T-cell (primary cell): ENCODE results near the gene DAPK1. TPM values are rescaled to one million over a fixed set of nuclear protein-coding genes. Genes with fewer than 3 reads are reported as not detected.

Experiments
- ATAC-seq, 4 experiments: fragments of 200-7000 bp in 3 of 4; fragments of 150-1000 bp in 1 of 4; cut with Tn5 transposase; replicated peaks in 1 of 4; 1 replicate in 3 of 4; 2 replicates in 1 of 4; pipeline ENCODE4 v1.10.0; 2021; ENCODE audit warnings: moderate library complexity in 3 of 4, mild to moderate bottlenecking in 2 of 4, moderate number of reproducible peaks in 1 of 4
- CTCF ChIA-PET, 2 donors: fragments of 300-600 bp; sonication (Branson Sonifier 250); formaldehyde crosslinking; loops; one replicate each; lab custom pipeline; 2022; ENCODE audit warnings: antibody characterized with exemption in 2 of 2; lab: Charles Lee
- POLR2A ChIA-PET, 2 donors: fragments of 300-600 bp; sonication (Branson Sonifier 250); formaldehyde crosslinking; loops; one replicate each; lab custom pipeline; 2022; ENCODE audit warnings: antibody characterized with exemption in 2 of 2; lab: Charles Lee
- DNase-seq, 35 experiments: peaks; one replicate each; pipeline versions ENCODE4 v3.0.0 to v3.0.0-alpha.2; 2013 to 2023
- H3K27ac ChIP-seq: one replicate; pipeline ENCODE4 v1.5.1; 2013; ENCODE audit warnings: low read length
- H3K27me3 ChIP-seq, 2 experiments: replicated peaks in 1 of 2; 1 replicate in 1 of 2; 2 replicates in 1 of 2; pipeline versions ENCODE4 v1.6.1 to v1.7.0; 2013; ENCODE audit warnings: low read length in 1 of 2, mixed read lengths in 1 of 2; ENCODE audit not compliant: control insufficient read depth in 2 of 2, insufficient read depth in 2 of 2; ENCODE audit errors: extremely low read depth in 1 of 2
- H3K36me3 ChIP-seq, 2 donors: 1 replicate in 1 of 2; 2 replicates in 1 of 2; pipeline versions ENCODE4 v1.6.1 to v1.7.0; 2013; ENCODE audit warnings: low read length in 1 of 2; ENCODE audit not compliant: control insufficient read depth in 2 of 2, insufficient read depth in 1 of 2; ENCODE audit errors: extremely low read depth in 1 of 2
- H3K4me1 ChIP-seq, 2 experiments: 1 replicate in 1 of 2; 2 replicates in 1 of 2; pipeline versions ENCODE4 v1.6.1 to v1.7.0; 2013; ENCODE audit warnings: low read length in 2 of 2, mixed read lengths in 1 of 2; ENCODE audit not compliant: insufficient read depth in 2 of 2, control insufficient read depth in 1 of 2; ENCODE audit errors: extremely low read depth in 1 of 2
- H3K4me3 ChIP-seq, 2 donors: 1 replicate in 1 of 2; 2 replicates in 1 of 2; pipeline versions ENCODE4 v1.5.1 to v1.7.0; 2013; ENCODE audit warnings: mild to moderate bottlenecking in 2 of 2, low read length in 1 of 2, moderate library complexity in 1 of 2; ENCODE audit not compliant: control insufficient read depth in 1 of 2; ENCODE audit errors: extremely low read depth in 1 of 2
- H3K9me3 ChIP-seq: 2 replicates; pipeline ENCODE4 v1.7.0; 2013
- H3K27ac Mint-ChIP-seq, 2 donors: one replicate each; pipeline ENCODE4 v1.8.0; 2020 to 2021; ENCODE audit warnings: mild to moderate bottlenecking in 2 of 2, mixed read lengths in 2 of 2
- H3K27me3 Mint-ChIP-seq, 2 donors: one replicate each; pipeline ENCODE4 v1.8.0; 2021 to 2022; ENCODE audit warnings: mixed read lengths in 2 of 2
- H3K36me3 Mint-ChIP-seq: one replicate; pipeline ENCODE4 v1.8.0; 2021; ENCODE audit warnings: mixed read lengths
- H3K4me1 Mint-ChIP-seq, 3 donors: one replicate each; pipeline ENCODE4 v1.8.0; 2020 to 2022; ENCODE audit warnings: mixed read lengths in 3 of 3, mild to moderate bottlenecking in 1 of 3
- H3K4me3 Mint-ChIP-seq, 3 donors: one replicate each; pipeline ENCODE4 v1.8.0; 2020 to 2022; ENCODE audit warnings: mild to moderate bottlenecking in 3 of 3, mixed read lengths in 3 of 3, moderate library complexity in 3 of 3
- H3K9me3 Mint-ChIP-seq, 3 donors: one replicate each; pipeline ENCODE4 v1.8.0; 2020 to 2022; ENCODE audit warnings: mixed read lengths in 3 of 3
- WGBS: methylation state at CpG from one replicate; pipeline ENCODE4 v1.1.5; 2013; ENCODE audit warnings: missing lambda C conversion rate; ENCODE audit not compliant: insufficient coverage; 5-methylcytosine and 5-hydroxymethylcytosine counted together
- total RNA-seq, 35 experiments: library from RNA in 6 of 35; stranded (reverse) in 6 of 35; fragments of 120-200 nt in 1 of 35; gene quantifications; one replicate each; pipeline versions ENCODE4 v1.2.1 to v1.2.4 and lab custom pipeline; 2013 to 2026

DAPK1 gene
- total RNA-seq, 5 donors from 2014 or later (not counting 1 experiment from before 2014, with no cell fraction given): 1.7 to 4.2 (median 2.8) TPM

DNA sequence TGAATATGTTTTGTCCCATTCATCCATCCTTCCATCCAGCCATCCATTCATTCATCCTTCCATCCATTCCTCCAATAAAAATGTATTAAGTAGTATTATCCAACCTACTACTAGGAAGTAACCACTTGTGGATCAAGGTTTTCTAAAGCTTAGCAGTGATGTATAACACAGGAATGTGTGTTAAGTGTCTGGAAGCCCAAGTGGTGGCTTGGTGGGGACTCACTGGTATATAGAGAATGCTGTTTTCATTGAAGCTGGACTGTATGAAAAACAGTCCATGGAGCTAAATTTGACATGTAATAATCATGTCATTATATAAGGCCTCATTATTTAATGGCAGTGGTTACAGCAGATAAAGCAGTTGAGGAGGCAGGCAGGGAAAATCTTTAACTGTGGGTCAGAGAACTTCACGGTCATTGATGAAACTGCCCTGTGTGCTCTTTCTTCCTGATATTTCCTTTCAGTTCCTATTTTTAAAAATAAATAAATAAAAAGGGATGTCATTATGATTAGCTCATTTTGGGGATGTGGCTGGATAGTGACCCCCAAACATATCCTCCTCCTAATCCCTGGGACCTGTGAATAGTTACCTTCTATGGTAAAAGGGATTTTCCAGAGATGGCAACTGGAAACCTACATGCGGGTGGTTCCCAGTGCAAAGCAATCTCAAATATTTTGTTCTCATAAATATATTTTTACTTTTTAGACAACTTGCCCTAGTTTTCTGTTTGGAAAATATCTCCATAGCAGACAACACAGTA is 82.3 kb downstream of the DAPK1 start:
- H3K27me3 Mint-ChIP-seq: peaks cover 2 to 5% of the 10 kb centered on the region in 2 donors
- no peak for ATAC-seq
- Histone ChIP-seq H3K27me3 (no peaks in the 10 kb centered on the region), H3K36me3 (no peaks in the 10 kb centered on the region), H3K4me3 (no peak overlapping the region), H3K9me3 (no peaks in the 10 kb centered on the region), H3K27ac (no peak overlapping the region), H3K4me1 (no peaks in the 10 kb centered on the region)
- no peak overlapping the region for H3K4me3 Mint-ChIP-seq
- ChIA-PET POLR2A (no interaction called here), CTCF (no interaction called here)
- DNase-seq: no peak
- H3K4me1 Mint-ChIP-seq: no peaks in the 10 kb centered on the region
- no peaks in the 10 kb centered on the region for H3K36me3 Mint-ChIP-seq
- WGBS: no CpG with 5 or more reads among the region's 2 CpGs
- no peak overlapping the region for H3K27ac Mint-ChIP-seq
- H3K9me3 Mint-ChIP-seq: no peaks in the 10 kb centered on the region

GRCh38 chr9:87580941-87581438 is 83.3 kb downstream of the DAPK1 start:
- no peaks in the 10 kb centered on the region for H3K27me3 ChIP-seq
- ChIA-PET CTCF (interaction anchor here in 1 of 2 donors (0.7 kb wide), 1 partner anchor 11 kb away, joined by 4 read pairs; no protein-coding TSS in a partner anchor), POLR2A (no interaction called here)
- DNase-seq (no peak), ATAC-seq (no peak)
- Mint-ChIP-seq H3K27ac (no peak overlapping the region), H3K4me3 (no peak overlapping the region), H3K4me1 (no peaks in the 10 kb centered on the region), H3K9me3 (no peaks in the 10 kb centered on the region), H3K36me3 (no peaks in the 10 kb centered on the region), H3K27me3 (peaks cover 2 to 5% of the 10 kb centered on the region in 2 donors)
- H3K27ac ChIP-seq: no peak overlapping the region
- WGBS: 92% methylated on average over 7 of the region's 10 CpGs
- no peaks in the 10 kb centered on the region for H3K4me1 ChIP-seq
- H3K36me3 ChIP-seq: no peaks in the 10 kb centered on the region
- H3K4me3 ChIP-seq: no peak overlapping the region
- H3K9me3 ChIP-seq: no peaks in the 10 kb centered on the region

DNA sequence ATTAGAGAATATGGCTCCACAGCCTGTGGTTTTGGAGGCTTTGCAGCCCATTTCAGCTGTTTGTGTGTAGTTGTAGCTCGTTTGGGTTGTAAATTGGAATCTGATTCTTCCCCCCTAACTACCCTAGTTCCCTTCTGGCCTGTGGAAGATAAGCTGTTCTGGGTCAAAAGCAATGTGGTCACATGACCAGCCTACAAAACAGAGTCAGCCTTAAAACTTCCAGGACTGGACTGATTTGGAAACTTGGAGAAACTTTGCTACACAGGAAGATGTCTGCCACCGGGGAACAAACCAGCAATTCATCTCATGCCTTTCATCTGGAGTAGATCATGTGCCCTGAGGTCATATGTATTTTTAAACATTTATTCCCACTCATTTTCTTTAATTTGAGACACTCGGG is 83.8 kb downstream of the DAPK1 start:
- H3K36me3 Mint-ChIP-seq: no peaks in the 10 kb centered on the region
- peaks cover 2 to 5% of the 10 kb centered on the region in 2 donors for H3K27me3 Mint-ChIP-seq
- ChIA-PET POLR2A (no interaction called here), CTCF (interaction anchor here in 1 of 2 donors (0.7 kb wide), 1 partner anchor 10 kb away, joined by 4 read pairs; no protein-coding TSS in a partner anchor)
- Histone ChIP-seq H3K9me3 (no peaks in the 10 kb centered on the region), H3K4me1 (no peaks in the 10 kb centered on the region), H3K27ac (no peak overlapping the region), H3K36me3 (no peaks in the 10 kb centered on the region), H3K27me3 (no peaks in the 10 kb centered on the region), H3K4me3 (no peak overlapping the region)
- WGBS: no CpG with 5 or more reads among the region's 3 CpGs
- no peaks in the 10 kb centered on the region for H3K4me1 Mint-ChIP-seq
- H3K4me3 Mint-ChIP-seq: no peak overlapping the region
- no peaks in the 10 kb centered on the region for H3K9me3 Mint-ChIP-seq
- ATAC-seq (no peak), DNase-seq (no peak)
- H3K27ac Mint-ChIP-seq: no peak overlapping the region

- H3K36me3 ChIP-seq: no peaks in the 10 kb centered on the region
- no peaks in the 10 kb centered on the region for H3K9me3 ChIP-seq
- no peak for DNase-seq
- Mint-ChIP-seq H3K27ac (no peak overlapping the region), H3K36me3 (no peaks in the 10 kb centered on the region), H3K27me3 (peaks cover 2 to 5% of the 10 kb centered on the region in 2 donors), H3K9me3 (no peaks in the 10 kb centered on the region), H3K4me3 (no peak overlapping the region), H3K4me1 (no peaks in the 10 kb centered on the region)
- H3K4me3 ChIP-seq: no peak overlapping the region
- no peak for ATAC-seq
- no peaks in the 10 kb centered on the region for H3K27me3 ChIP-seq
- 89% methylated on average over 10 of the region's 10 CpGs for WGBS
- no peaks in the 10 kb centered on the region for H3K4me1 ChIP-seq
- ChIA-PET CTCF (interaction anchor here in 1 of 2 donors (0.7 kb wide), 1 partner anchor 10 kb away, joined by 4 read pairs; no protein-coding TSS in a partner anchor), POLR2A (no interaction called here)
- H3K27ac ChIP-seq: no peak overlapping the region
Observed at GRCh38 chr9:87581949-87582637, 84.4 kb downstream of the DAPK1 start.

GRCh38 chr9:87584326-87584725 is 86.7 kb downstream of the DAPK1 start:
- H3K9me3 Mint-ChIP-seq: no peaks in the 10 kb centered on the region
- no peaks in the 10 kb centered on the region for H3K4me1 ChIP-seq
- no peak overlapping the region for H3K4me3 Mint-ChIP-seq
- no peak overlapping the region for H3K4me3 ChIP-seq
- POLR2A ChIA-PET: interaction anchor here in 1 of 2 donors (0.6 kb wide), 1 partner anchor 23 kb away, joined by 3 read pairs; no protein-coding TSS in a partner anchor
- H3K9me3 ChIP-seq: no peaks in the 10 kb centered on the region
- no peak overlapping the region for H3K27ac ChIP-seq
- ATAC-seq (no peak), DNase-seq (no peak)
- peaks cover 2 to 5% of the 10 kb centered on the region in 2 donors for H3K27me3 Mint-ChIP-seq
- no peaks in the 10 kb centered on the region for H3K36me3 Mint-ChIP-seq
- H3K27ac Mint-ChIP-seq: no peak overlapping the region
- no peaks in the 10 kb centered on the region for H3K4me1 Mint-ChIP-seq
- H3K27me3 ChIP-seq: no peaks in the 10 kb centered on the region
- CTCF ChIA-PET: no interaction called here
- H3K36me3 ChIP-seq: no peaks in the 10 kb centered on the region

DNA sequence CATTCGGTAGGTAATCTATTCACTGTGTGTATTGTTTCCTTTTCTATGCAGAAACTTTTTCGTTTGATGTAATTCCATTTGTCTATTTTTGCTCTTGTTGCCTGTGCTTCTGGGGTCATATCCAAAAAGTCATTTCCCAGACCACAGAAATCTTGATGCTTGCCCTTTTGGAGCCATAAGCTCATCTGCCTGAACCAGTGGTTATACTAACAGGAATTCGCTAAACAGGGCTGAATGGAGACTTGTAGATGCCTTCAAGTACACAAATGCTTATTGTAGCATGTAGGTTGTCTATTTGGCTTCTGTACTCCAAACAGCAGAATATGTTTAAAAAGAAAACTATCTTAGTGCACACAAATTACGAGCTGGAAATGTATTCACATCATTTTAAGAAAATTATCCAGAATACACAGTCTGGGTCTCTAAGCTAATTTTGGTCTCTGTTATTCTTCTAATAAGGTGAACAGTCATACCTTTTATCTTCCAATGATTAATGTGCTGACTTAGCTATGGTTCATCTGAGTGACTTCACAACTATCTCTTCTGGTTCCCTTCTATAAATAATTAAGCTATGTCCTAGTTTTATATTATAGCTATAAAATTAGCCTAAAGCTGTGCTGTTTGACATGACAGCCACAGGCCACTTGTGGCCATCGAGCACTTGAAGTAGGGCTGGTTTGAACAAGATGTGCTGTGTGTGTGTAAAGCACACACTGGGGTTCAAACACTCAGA is 87.6 kb downstream of the DAPK1 start:
- Mint-ChIP-seq H3K4me3 (no peak overlapping the region), H3K4me1 (no peaks in the 10 kb centered on the region), H3K27ac (no peak overlapping the region), H3K36me3 (no peaks in the 10 kb centered on the region), H3K9me3 (no peaks in the 10 kb centered on the region), H3K27me3 (peaks cover 2 to 5% of the 10 kb centered on the region in 2 donors)
- WGBS: 83% methylated on average over 2 of the region's 5 CpGs
- H3K36me3 ChIP-seq: no peaks in the 10 kb centered on the region
- ATAC-seq: no peak
- H3K27me3 ChIP-seq: no peaks in the 10 kb centered on the region
- POLR2A ChIA-PET: no interaction called here
- no peaks in the 10 kb centered on the region for H3K4me1 ChIP-seq
- no peaks in the 10 kb centered on the region for H3K9me3 ChIP-seq
- no peak for DNase-seq
- no peak overlapping the region for H3K27ac ChIP-seq
- H3K4me3 ChIP-seq: no peak overlapping the region
- CTCF ChIA-PET: no interaction called here
